Peyer's patch (tissue), 4 donors: ENCODE data around the gene ZNF680.

ENCODE experiments used
- CTCF ChIP-seq, 6 experiments: fragments of 450-650 bp in 4 of 6; fragments of 200-600 bp in 2 of 6; sonication (generic) in 1 of 6; IDR thresholded peaks; one replicate each; pipeline ENCODE4 v1.5.1; 2017 to 2019; ENCODE audit warnings: antibody characterized with exemption in 6 of 6, mild to moderate bottlenecking in 3 of 6, moderate library complexity in 1 of 6
- POLR2A ChIP-seq, 2 donors: fragments of 450-650 bp; IDR thresholded peaks; one replicate each; pipeline ENCODE4 v1.5.1; 2017; ENCODE audit warnings: antibody characterized with exemption in 2 of 2, mild to moderate bottlenecking in 2 of 2, moderate library complexity in 2 of 2

- TF ChIP-seq CTCF (IDR thresholded peaks at IDR 0.05) (no peak), POLR2A (IDR thresholded peaks at IDR 0.05) (peak in 1 of 2 donors; percentile 47)
These were observed at the start of gene ZNF680 for GRCh38 chr7:64562626-64563278.
